T47D (cell line): ENCODE measurements around the gene SNCAIP.

Experiments
- DNase-seq, 2 experiments: peaks; one replicate each; pipeline versions ENCODE4 v3.0.0 to v3.0.0-alpha.2; 2011 to 2012; ENCODE audit warnings: low read depth in 1 of 2, low spot score in 1 of 2
- JUND ChIP-seq: IDR thresholded peaks from 2 replicates; pipeline ENCODE4 v1.6.1; 2012; ENCODE audit warnings: low read depth
- in situ Hi-C: cut with HindIII; loops from 2 replicates; pipeline ENCODE4 v1.10.0; 2016; ENCODE audit warnings: low sequenced_read_pairs, low pct_unique_long_range_greater_than_20kb

SNCAIP gene

DNA sequence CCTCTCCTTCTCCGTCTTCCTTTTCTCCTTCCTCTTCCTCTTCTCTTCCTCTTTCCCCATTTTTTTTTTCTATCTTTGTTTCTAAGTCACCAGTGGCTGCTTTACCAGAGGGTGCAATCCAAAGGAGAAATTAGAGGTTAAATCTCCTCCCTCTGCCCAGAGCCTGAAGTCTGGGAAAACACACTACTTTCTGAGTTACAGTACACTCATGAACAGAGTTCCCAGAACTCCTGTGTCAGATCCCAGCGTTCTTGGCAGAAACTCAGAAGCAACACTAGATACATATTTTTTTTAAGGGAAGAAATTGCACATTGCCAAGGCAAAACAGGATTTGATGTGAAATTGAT lies 189.0 kb downstream of the SNCAIP start:
- DNase-seq: no peak
- in situ Hi-C loops: no loop called here
- TF ChIP-seq JUND: no peak

DNA sequence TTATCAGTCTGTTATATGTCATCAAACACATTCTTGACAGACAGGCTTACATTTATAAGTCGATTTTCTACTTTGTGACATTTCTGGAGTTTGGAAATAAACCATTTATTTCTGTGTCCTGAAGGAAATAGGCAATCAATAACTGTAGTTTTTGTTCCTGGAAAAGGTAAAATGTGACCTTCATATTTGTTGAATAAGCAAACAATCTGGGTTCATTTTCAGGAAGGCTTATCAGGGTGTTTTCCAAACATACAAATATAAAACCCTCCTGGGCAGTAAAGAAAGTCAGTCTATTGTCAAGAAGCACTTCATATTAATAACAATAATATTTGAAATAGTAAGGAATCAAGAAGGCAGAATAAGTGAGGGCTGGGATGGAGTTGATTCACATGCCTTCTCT lies 195.0 kb downstream of the SNCAIP start:
- in situ Hi-C loops: no loop called here
- TF ChIP-seq JUND: no peak
- DNase-seq: no peak

DNA sequence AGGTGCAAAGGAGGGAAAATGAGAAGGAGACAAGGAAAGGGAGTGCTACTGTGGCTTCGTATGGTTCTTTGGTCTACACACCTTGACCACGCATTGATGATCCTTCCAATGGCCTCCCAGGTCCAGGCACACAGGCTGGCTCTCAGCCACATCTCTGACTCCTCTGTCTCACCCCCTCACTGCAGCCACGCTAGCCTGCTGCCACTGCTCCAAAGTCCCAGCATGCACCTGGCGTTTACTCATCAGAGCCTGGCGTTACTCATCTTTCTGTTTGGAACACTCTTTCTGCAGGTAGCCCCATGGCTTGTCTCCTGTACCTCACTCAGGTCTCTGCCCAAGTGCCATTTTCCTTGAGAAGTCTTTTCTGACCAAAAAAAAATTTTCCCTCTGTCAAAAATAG lies 195.5 kb downstream of the SNCAIP start:
- in situ Hi-C loops: no loop called here
- no peak for TF ChIP-seq JUND

DNA sequence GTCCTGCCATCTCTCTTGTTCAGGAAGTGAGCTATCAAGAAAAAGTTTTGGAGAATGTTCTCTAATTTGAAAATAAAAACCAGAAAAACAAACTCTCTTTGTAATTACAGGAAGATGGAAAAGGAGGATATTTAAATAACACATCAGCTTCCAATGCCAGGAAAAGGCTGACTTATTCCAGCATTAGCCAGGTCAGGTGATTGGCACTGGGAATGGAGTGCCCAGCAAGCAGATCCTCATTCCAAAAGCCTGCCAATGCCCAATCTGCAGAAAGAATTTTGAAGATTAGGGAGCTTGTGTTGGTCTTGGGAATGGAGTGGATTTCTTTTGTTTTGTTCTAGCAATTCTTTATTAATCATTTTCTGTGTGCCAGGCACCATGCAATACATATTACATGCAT lies 196.6 kb downstream of the SNCAIP start:
- no peak for DNase-seq
- in situ Hi-C loops: no loop called here
- no peak for TF ChIP-seq JUND

More for the DNA sequence above, 195.5 kb downstream of the SNCAIP start:
- DNase-seq: no peak
